K562 (cell line): ENCODE results near the gene ORC1. TPM values are rescaled to one million over a fixed set of nuclear protein-coding genes. Genes with fewer than 3 reads are reported as not detected.

ENCODE experiments used
- KDM2B ChIP-seq: fragments of 250-450 bp; sonication (Bioruptor Pico); IDR thresholded peaks from 2 replicates; pipeline ENCODE4 v1.8.0; 2021; ENCODE audit warnings: mild to moderate bottlenecking, moderate library complexity
- MYC ChIP-seq, 2 experiments: fragments of 250-450 bp in 1 of 2; sonication (Bioruptor Pico) in 1 of 2; IDR thresholded peaks; 2 replicates each; pipeline versions ENCODE4 v1.5.1 to v1.6.1; 2012 to 2021; ENCODE audit warnings: low read depth in 2 of 2, borderline replicate concordance in 1 of 2, improper control_type of control experiment in 1 of 2, low read length in 1 of 2, mild to moderate bottlenecking in 1 of 2, moderate library complexity in 1 of 2
- SRSF9 ChIP-seq: fragments of 200-400 bp; formaldehyde crosslinking; IDR thresholded peaks from 2 replicates; pipeline ENCODE4 v1.6.1; 2017; ENCODE audit warnings: low read depth, low read length, borderline replicate concordance
- polyA plus RNA-seq, 8 experiments: library from polyadenylated mRNA; depleted of rRNA in 4 of 8; stranded (reverse) in 5 of 8; unstranded in 3 of 8; fragments of >200 nt; fragmentation: Nextera tagmentation in 2 of 8; fragmentation: Illumina TruSeq in 1 of 8; extraction: Ambion mirVana in 2 of 8; extraction: Trizol in 1 of 8; gene quantifications; 2 replicates each; pipeline versions ENCODE4 v1.2.1 to v1.2.3, GENCODE V29; 2011 to 2014; ENCODE audit warnings: inconsistent platforms in 1 of 8, missing spikeins in 1 of 8
- total RNA-seq, 7 experiments: library from RNA; depleted of rRNA in 6 of 7; stranded (reverse); fragments of >200 nt in 6 of 7; fragmentation: Illumina TruSeq in 2 of 7; extraction: Trizol in 2 of 7; gene quantifications; 2 replicates each; pipeline versions ENCODE4 v1.2.1 to v1.2.3, GENCODE V29; 2011 to 2021; ENCODE audit warnings: low replicate concordance in 1 of 7
- TF ChIP-seq, protein P1 (sequence below): fragments of 450-650 bp; IDR thresholded peaks from 2 replicates; pipeline ENCODE4 v1.6.1; 2016; ENCODE audit warnings: low read depth
- TF ChIP-seq, protein P2 (sequence below), 2 experiments: IDR thresholded peaks; 2 replicates each; pipeline ENCODE4 v1.6.1; 2012; ENCODE audit warnings: improper control_type of control experiment in 2 of 2, low read depth in 2 of 2, low read length in 2 of 2, borderline replicate concordance in 1 of 2

Gene ORC1
- total and polyA plus RNA-seq, 9 of the 15 experiments (the other 6 are each of a cell fraction or from before 2014, with no cell fraction given) = 26.4 to 91.6 (median 69.7) TPM

DNA sequence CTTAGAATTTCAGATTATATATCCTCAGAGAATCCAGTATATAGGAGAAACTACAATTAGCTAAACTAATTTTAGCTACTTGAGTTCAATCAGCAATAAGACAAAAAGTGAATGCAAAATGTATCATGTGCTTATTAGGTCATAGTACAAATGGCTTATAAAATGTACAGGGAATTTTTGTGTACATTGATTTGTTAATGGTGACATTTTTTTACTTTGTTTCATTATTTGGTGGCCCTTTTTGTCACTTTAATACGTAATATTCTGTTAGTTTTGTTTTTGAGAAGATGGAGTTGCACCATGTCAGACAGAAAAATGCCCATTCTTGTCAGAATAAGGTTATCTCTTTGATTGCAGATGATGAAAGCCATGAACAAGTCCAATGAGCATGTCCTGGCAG lies 71.8 kb downstream of the ORC1 start (continued):
- TF ChIP-seq, protein P1, sequence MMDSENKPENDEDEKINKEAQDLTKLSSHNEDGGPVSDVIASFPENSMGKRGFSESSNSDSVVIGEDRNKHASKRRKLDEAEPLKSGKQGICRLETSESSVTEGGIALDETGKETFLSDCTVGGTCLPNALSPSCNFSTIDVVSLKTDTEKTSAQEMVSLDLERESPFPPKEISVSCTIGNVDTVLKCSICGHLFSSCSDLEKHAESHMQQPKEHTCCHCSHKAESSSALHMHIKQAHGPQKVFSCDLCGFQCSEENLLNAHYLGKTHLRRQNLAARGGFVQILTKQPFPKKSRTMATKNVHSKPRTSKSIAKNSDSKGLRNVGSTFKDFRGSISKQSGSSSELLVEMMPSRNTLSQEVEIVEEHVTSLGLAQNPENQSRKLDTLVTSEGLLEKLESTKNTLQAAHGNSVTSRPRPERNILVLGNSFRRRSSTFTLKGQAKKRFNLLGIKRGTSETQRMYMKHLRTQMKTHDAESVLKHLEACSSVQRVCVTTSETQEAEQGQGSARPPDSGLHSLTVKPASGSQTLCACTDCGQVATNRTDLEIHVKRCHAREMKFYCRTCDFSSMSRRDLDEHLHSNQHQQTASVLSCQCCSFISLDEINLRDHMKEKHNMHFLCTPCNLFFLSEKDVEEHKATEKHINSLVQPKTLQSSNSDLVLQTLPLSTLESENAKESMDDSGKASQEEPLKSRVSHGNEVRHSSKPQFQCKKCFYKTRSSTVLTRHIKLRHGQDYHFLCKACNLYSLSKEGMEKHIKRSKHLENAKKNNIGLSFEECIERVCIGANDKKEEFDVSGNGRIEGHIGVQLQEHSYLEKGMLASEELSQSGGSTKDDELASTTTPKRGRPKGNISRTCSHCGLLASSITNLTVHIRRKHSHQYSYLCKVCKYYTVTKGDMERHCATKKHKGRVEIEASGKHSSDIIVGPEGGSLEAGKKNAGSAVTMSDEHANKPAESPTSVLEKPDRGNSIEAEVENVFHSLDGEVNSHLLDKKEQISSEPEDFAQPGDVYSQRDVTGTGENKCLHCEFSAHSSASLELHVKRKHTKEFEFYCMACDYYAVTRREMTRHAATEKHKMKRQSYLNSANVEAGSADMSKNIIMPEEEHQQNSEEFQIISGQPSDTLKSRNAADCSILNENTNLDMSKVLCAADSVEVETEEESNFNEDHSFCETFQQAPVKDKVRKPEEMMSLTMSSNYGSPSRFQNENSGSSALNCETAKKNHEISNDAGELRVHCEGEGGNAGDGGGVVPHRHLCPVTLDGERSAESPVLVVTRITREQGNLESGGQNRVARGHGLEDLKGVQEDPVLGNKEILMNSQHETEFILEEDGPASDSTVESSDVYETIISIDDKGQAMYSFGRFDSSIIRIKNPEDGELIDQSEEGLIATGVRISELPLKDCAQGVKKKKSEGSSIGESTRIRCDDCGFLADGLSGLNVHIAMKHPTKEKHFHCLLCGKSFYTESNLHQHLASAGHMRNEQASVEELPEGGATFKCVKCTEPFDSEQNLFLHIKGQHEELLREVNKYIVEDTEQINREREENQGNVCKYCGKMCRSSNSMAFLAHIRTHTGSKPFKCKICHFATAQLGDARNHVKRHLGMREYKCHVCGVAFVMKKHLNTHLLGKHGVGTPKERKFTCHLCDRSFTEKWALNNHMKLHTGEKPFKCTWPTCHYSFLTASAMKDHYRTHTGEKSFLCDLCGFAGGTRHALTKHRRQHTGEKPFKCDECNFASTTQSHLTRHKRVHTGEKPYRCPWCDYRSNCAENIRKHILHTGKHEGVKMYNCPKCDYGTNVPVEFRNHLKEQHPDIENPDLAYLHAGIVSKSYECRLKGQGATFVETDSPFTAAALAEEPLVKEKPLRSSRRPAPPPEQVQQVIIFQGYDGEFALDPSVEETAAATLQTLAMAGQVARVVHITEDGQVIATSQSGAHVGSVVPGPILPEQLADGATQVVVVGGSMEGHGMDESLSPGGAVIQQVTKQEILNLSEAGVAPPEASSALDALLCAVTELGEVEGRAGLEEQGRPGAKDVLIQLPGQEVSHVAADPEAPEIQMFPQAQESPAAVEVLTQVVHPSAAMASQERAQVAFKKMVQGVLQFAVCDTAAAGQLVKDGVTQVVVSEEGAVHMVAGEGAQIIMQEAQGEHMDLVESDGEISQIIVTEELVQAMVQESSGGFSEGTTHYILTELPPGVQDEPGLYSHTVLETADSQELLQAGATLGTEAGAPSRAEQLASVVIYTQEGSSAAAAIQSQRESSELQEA = no peak
- no peak for TF ChIP-seq SRSF9
- TF ChIP-seq, protein P2, sequence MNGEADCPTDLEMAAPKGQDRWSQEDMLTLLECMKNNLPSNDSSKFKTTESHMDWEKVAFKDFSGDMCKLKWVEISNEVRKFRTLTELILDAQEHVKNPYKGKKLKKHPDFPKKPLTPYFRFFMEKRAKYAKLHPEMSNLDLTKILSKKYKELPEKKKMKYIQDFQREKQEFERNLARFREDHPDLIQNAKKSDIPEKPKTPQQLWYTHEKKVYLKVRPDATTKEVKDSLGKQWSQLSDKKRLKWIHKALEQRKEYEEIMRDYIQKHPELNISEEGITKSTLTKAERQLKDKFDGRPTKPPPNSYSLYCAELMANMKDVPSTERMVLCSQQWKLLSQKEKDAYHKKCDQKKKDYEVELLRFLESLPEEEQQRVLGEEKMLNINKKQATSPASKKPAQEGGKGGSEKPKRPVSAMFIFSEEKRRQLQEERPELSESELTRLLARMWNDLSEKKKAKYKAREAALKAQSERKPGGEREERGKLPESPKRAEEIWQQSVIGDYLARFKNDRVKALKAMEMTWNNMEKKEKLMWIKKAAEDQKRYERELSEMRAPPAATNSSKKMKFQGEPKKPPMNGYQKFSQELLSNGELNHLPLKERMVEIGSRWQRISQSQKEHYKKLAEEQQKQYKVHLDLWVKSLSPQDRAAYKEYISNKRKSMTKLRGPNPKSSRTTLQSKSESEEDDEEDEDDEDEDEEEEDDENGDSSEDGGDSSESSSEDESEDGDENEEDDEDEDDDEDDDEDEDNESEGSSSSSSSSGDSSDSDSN (IDR thresholded peaks at IDR 0.05; ENCODE audit: borderline replicate concordance in 1 of 2, low read depth in 2 of 2, low read length in 2 of 2) = no peak
- no peak for TF ChIP-seq MYC (IDR thresholded peaks at IDR 0.05; ENCODE audit: low read depth, low read length)
- TF ChIP-seq MYC (CRISPR knock-in tag; IDR thresholded peaks at IDR 0.05; ENCODE audit: borderline replicate concordance, low read depth) = no peak
- TF ChIP-seq KDM2B (CRISPR knock-in tag) = no peak
